SK-N-SH (cell line): ENCODE measurements around the gene SHLD1. TPM values are rescaled to one million over a fixed set of nuclear protein-coding genes. Genes with fewer than 3 reads are reported as not detected.
A peak's percentile ranks its signal among the peaks of the same experiment; 100 is the strongest.

ENCODE experiments used
- CTCF ChIA-PET: fragments of 300-600, 350-600 bp; formaldehyde crosslinking; extraction: SDS; loops from one replicate; lab custom pipeline; 2021; lab: Yijun Ruan, JAX
- POLR2A ChIA-PET: fragments of 350-600 bp; sonication (Branson Sonifier 250); formaldehyde crosslinking; extraction: SDS; loops from one replicate; lab custom pipeline; 2020; ENCODE audit warnings: antibody characterized with exemption, inconsistent platforms; lab: Yijun Ruan, JAX
- DNase-seq: peaks from one replicate; pipeline ENCODE4 v3.0.0; 2012
- H2AFZ ChIP-seq: fragments of 200-600 bp; sonication (generic); 2 replicates; pipeline ENCODE4 v1.8.1; 2016; ENCODE audit warnings: antibody characterized with exemption, mild to moderate bottlenecking, low read depth
- H3F3A ChIP-seq: fragments of 200-600 bp; sonication (generic); replicated peaks from 2 replicates; pipeline ENCODE3; 2016; ENCODE audit warnings: antibody characterized with exemption, mild to moderate bottlenecking; ENCODE audit not compliant: insufficient read depth
- H3K27ac ChIP-seq, 2 experiments: fragments of 200-500 bp in 1 of 2; fragments of 200-600 bp in 1 of 2; sonication (Bioruptor generic) in 1 of 2; sonication (generic), shearing (Covaris generic) in 1 of 2; 2 replicates each; pipeline versions ENCODE4 v1.5.1 to v1.6.1; 2014 to 2016; ENCODE audit warnings: low read depth in 2 of 2, inconsistent platforms in 1 of 2, low read length in 1 of 2, mild to moderate bottlenecking in 1 of 2, mixed read lengths in 1 of 2
- H3K27me3 ChIP-seq: fragments of 200-600 bp; sonication (generic), shearing (Covaris generic); 2 replicates; pipeline ENCODE4 v1.6.1; 2016; ENCODE audit warnings: mixed run types; ENCODE audit not compliant: insufficient read depth
- H3K36me3 ChIP-seq, 2 experiments: fragments of 200-500 bp in 1 of 2; fragments of 200-600 bp in 1 of 2; sonication (Bioruptor generic) in 1 of 2; sonication (generic) in 1 of 2; replicated peaks in 1 of 2; 2 replicates each; pipeline versions ENCODE3 to v1.5.1; 2014 to 2016; ENCODE audit warnings: low read length in 1 of 2, mild to moderate bottlenecking in 1 of 2; ENCODE audit not compliant: insufficient read depth in 2 of 2, control insufficient read depth in 1 of 2
- H3K4me1 ChIP-seq, 2 experiments: fragments of 200-500 bp in 1 of 2; fragments of 200-600 bp in 1 of 2; sonication (Bioruptor generic) in 1 of 2; sonication (generic), shearing (Covaris generic) in 1 of 2; 2 replicates each; pipeline versions ENCODE4 v1.5.1 to v1.6.1; 2014 to 2016; ENCODE audit warnings: low read depth in 1 of 2, low read length in 1 of 2, mixed run types in 1 of 2; ENCODE audit not compliant: insufficient read depth in 2 of 2, control insufficient read depth in 1 of 2
- H3K4me2 ChIP-seq: fragments of 200-600 bp; sonication (generic), shearing (Covaris generic); 2 replicates; pipeline ENCODE4 v1.6.1; 2017; ENCODE audit warnings: mixed run types
- H3K4me3 ChIP-seq, 2 experiments: fragments of 200-500 bp in 1 of 2; fragments of 200-600 bp in 1 of 2; sonication (Bioruptor generic) in 1 of 2; sonication (generic), shearing (Covaris generic) in 1 of 2; 2 replicates each; pipeline versions ENCODE4 v1.5.1 to v1.8.1; 2014 to 2016; ENCODE audit warnings: low read depth in 2 of 2, inconsistent platforms in 1 of 2, low read length in 1 of 2, mild to moderate bottlenecking in 1 of 2, mixed read lengths in 1 of 2, moderate library complexity in 1 of 2
- H3K79me2 ChIP-seq: fragments of 200-600 bp; sonication (generic); 2 replicates; pipeline ENCODE4 v1.8.1; 2017; ENCODE audit warnings: mild to moderate bottlenecking; ENCODE audit not compliant: insufficient read depth
- H3K9ac ChIP-seq: fragments of 200-600 bp; sonication (generic); 2 replicates; pipeline ENCODE4 v1.6.1; 2017; ENCODE audit warnings: mixed run types
- H3K9me2 ChIP-seq: fragments of 200-600 bp; sonication (generic); 2 replicates; pipeline ENCODE4 v1.6.1; 2017; ENCODE audit warnings: mixed run types
- H3K9me3 ChIP-seq: fragments of 200-600 bp; sonication (generic); 2 replicates; pipeline ENCODE4 v1.6.1; 2017; ENCODE audit warnings: mixed run types, mild to moderate bottlenecking, moderate library complexity
- H4K20me1 ChIP-seq: fragments of 200-600 bp; sonication (generic); 2 replicates; pipeline ENCODE4 v1.6.1; 2017; ENCODE audit warnings: mild to moderate bottlenecking, mixed run types; ENCODE audit not compliant: insufficient read depth
- CHD2 ChIP-seq: fragments of 150-350 bp; IDR thresholded peaks from 2 replicates; pipeline ENCODE4 v1.6.1; 2018; ENCODE audit warnings: low read length; ENCODE audit not compliant: partially characterized antibody
- EZH2phosphoT487 ChIP-seq: fragments of 200-600 bp; sonication (generic); IDR thresholded peaks from 2 replicates; pipeline ENCODE4 v1.6.1; 2017; ENCODE audit warnings: low read depth, mixed run types, mild to moderate bottlenecking, antibody characterized with exemption, moderate library complexity, borderline replicate concordance
- FOXJ3 ChIP-seq: sonication (generic); formaldehyde crosslinking; IDR thresholded peaks from 2 replicates; pipeline ENCODE4 v1.5.1; 2020; ENCODE audit warnings: mild to moderate bottlenecking, missing genetic modification reagents
- GATA2 ChIP-seq: sonication (generic); formaldehyde crosslinking; IDR thresholded peaks from 2 replicates; pipeline ENCODE4 v1.5.0; 2020; ENCODE audit warnings: mild to moderate bottlenecking, missing genetic modification reagents
- IRF3 ChIP-seq: fragments of 150-350 bp; IDR thresholded peaks from 2 replicates; pipeline ENCODE4 v1.6.1; 2016; ENCODE audit warnings: mild to moderate bottlenecking, low read depth, low read length
- JUND ChIP-seq: IDR thresholded peaks from 2 replicates; pipeline ENCODE4 v1.4.0; 2012
- MXI1 ChIP-seq: IDR thresholded peaks from 2 replicates; pipeline ENCODE4 v1.6.1; 2012; ENCODE audit warnings: mild to moderate bottlenecking, low read depth, low read length, improper control_type of control experiment
- NFIC ChIP-seq: IDR thresholded peaks from 2 replicates; pipeline ENCODE4 v1.4.0; 2012; ENCODE audit warnings: borderline replicate concordance
- PBX3 ChIP-seq: IDR thresholded peaks from 2 replicates; pipeline ENCODE4; 2012
- RXRA ChIP-seq: IDR thresholded peaks from 2 replicates; pipeline ENCODE4 v1.4.0; 2012; ENCODE audit warnings: low read depth, mild to moderate bottlenecking, borderline replicate concordance
- SIN3A ChIP-seq: IDR thresholded peaks from 2 replicates; pipeline ENCODE4 v1.6.1; 2012; ENCODE audit warnings: low read depth, mild to moderate bottlenecking, low read length, moderate library complexity, borderline replicate concordance
- SMC3 ChIP-seq: IDR thresholded peaks from 2 replicates; pipeline ENCODE4 v1.6.1; 2012; ENCODE audit warnings: low read depth, low read length, improper control_type of control experiment
- TCF12 ChIP-seq: IDR thresholded peaks from 2 replicates; pipeline ENCODE4 v1.4.0; 2012
- TEAD4 ChIP-seq: IDR thresholded peaks from 2 replicates; pipeline ENCODE4 v1.4.0; 2012; ENCODE audit warnings: mild to moderate bottlenecking, borderline replicate concordance; ENCODE audit not compliant: insufficient read depth
- USF2 ChIP-seq: fragments of 150-350 bp; IDR thresholded peaks from 2 replicates; pipeline ENCODE4 v1.6.1; 2017; ENCODE audit warnings: antibody characterized with exemption, low read length, low read depth, borderline replicate concordance
- WGBS: methylation state at CpG from one replicate; pipeline ENCODE4 v1.1.6; 2017; ENCODE audit warnings: low lambda C conversion rate; 5-methylcytosine and 5-hydroxymethylcytosine counted together
- polyA plus RNA-seq, 3 experiments: library from polyadenylated mRNA; depleted of rRNA; stranded (reverse); fragments of >200 nt; gene quantifications; 2 replicates each; pipeline ENCODE4 v1.2.3, GENCODE V29; 2012
- TF ChIP-seq, protein P1 (sequence below): IDR thresholded peaks from 2 replicates; pipeline ENCODE4 v1.4.0; 2012; ENCODE audit warnings: low read depth
- TF ChIP-seq, protein P2 (sequence below): IDR thresholded peaks from 2 replicates; pipeline ENCODE4 v1.4.0; 2012; ENCODE audit warnings: low read depth, borderline replicate concordance
- TF ChIP-seq, protein P3 (sequence below): IDR thresholded peaks from 2 replicates; pipeline ENCODE4 v1.4.0; 2012; ENCODE audit warnings: low read depth, borderline replicate concordance

Gene SHLD1
- polyA plus RNA-seq, 1 of the 3 experiments (the other 2 are of a cell fraction) = 4.5 TPM

DNA sequence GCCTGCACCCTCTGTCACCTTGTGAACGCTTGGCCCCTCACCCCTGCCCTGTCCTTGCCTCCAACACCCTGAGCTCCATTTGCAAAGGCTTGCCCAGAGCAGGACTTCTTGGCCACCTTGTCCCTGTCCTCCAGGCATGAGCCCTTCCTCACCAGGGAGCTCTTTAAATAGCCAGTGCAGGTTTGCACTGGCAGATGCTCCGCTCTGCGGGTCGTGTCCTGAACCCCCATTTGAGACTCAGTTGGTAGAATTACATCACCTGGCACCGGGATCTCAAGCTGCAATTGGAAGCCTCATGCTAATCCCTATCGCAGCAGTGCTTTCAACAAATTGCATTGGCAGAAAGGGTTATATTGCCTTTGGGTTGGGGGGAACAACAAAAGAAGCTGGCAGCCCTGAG, 114.2 kb downstream of the SHLD1 start:
- whole genome bisulfite sequencing = 90% methylated on average over 6 of the region's 6 CpGs
- DNase-seq = no peak
- Histone ChIP-seq H3K79me2 (no peaks in the 10 kb centered on the region), H4K20me1 (no peaks in the 10 kb centered on the region), H3K27ac (peak overlapping the region; percentile 65 to 71; a peak in 2 of 4 replicates), H3K9me3 (no peaks in the 10 kb centered on the region), H3K4me2 (peak overlapping the region; percentile 41; the same call in 1 of the 2 replicates), H3K27me3 (no peaks in the 10 kb centered on the region), H3K9ac (no peak overlapping the region), H2AFZ (no peak overlapping the region), H3K9me2 (no peaks in the 10 kb centered on the region), H3K36me3 (no peaks in the 10 kb centered on the region), H3K4me3 (no peak overlapping the region), H3K4me1 (peaks cover 18 to 20% of the 10 kb centered on the region in 2 experiments; a peak in 3 of 4 replicates), H3F3A (peaks cover 14% of the 10 kb centered on the region)
- TF ChIP-seq, protein P1, sequence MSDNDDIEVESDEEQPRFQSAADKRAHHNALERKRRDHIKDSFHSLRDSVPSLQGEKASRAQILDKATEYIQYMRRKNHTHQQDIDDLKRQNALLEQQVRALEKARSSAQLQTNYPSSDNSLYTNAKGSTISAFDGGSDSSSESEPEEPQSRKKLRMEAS = no peak
- TF ChIP-seq JUND (no peak), GATA2 (CRISPR knock-in tag) (no peak), USF2 (no peak), MXI1 (no peak), NFIC (no peak), CHD2 (no peak), TEAD4 (no peak), TCF12 (no peak), SIN3A (no peak), FOXJ3 (no peak), EZH2phosphoT487 (no peak), RXRA (no peak), SMC3 (no peak), PBX3 (no peak), IRF3 (no peak)
- TF ChIP-seq, protein P2, sequence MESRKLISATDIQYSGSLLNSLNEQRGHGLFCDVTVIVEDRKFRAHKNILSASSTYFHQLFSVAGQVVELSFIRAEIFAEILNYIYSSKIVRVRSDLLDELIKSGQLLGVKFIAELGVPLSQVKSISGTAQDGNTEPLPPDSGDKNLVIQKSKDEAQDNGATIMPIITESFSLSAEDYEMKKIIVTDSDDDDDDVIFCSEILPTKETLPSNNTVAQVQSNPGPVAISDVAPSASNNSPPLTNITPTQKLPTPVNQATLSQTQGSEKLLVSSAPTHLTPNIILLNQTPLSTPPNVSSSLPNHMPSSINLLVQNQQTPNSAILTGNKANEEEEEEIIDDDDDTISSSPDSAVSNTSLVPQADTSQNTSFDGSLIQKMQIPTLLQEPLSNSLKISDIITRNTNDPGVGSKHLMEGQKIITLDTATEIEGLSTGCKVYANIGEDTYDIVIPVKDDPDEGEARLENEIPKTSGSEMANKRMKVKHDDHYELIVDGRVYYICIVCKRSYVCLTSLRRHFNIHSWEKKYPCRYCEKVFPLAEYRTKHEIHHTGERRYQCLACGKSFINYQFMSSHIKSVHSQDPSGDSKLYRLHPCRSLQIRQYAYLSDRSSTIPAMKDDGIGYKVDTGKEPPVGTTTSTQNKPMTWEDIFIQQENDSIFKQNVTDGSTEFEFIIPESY = no peak
- TF ChIP-seq, protein P3, sequence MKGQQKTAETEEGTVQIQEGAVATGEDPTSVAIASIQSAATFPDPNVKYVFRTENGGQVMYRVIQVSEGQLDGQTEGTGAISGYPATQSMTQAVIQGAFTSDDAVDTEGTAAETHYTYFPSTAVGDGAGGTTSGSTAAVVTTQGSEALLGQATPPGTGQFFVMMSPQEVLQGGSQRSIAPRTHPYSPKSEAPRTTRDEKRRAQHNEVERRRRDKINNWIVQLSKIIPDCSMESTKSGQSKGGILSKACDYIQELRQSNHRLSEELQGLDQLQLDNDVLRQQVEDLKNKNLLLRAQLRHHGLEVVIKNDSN = no peak
- ChIA-PET CTCF (interaction anchor here (1.5 kb wide), 1 partner anchor 9 kb away, joined by 3 read pairs; no protein-coding TSS in a partner anchor), POLR2A (no interaction called here)
